HL-60/S4 treated with retinoic acid at 250 ng/mL for 4 days and 3 days (cell line): Measurements from ENCODE around the gene UBTD1.
"Not testable (repeated sequence)": the region's sequence is repeated elsewhere in the genome, so short reads cannot be mapped to it uniquely, and the experiment has no call there.

Source experiments
- in situ Hi-C: fragments of 300-500 bp; cut with MboI; formaldehyde crosslinking; loops from 2 replicates; pipeline ENCODE4 v1.7.0; 2022; ENCODE audit warnings: low sequenced_read_pairs

UBTD1 gene

GRCh38 chr10:97498841-97499560, at the start of gene UBTD1:
TSS of gene UBTD1 (plus strand) at chr10:97498924. CDS start at chr10:97499204, 280 bp downstream.
- in situ Hi-C loops = no loop called here

DNA sequence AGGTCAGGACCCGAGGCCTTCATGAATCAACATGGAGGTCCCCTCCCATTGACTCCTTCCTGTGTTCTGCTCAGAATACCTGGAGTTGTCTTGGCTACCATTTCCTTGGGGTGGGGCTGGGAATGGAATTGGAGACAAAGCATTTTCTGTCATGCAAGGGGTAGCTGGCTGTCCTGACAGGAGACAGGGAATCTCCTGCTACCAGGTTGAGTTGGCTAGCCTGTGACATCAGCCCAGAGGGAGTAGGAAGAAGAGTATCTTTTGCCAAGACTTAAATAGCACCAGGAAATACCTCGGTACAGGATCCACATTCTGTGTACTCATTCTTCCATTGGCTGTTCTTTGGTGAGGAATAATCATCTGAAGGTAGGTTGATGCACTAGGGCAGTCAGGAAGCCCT, 47.9 kb upstream of the UBTD1 start:
- in situ Hi-C loops = no loop called here

GRCh38 chr10:97451605-97452004, 47.1 kb upstream of the UBTD1 start:
- in situ Hi-C loops = no loop called here

DNA sequence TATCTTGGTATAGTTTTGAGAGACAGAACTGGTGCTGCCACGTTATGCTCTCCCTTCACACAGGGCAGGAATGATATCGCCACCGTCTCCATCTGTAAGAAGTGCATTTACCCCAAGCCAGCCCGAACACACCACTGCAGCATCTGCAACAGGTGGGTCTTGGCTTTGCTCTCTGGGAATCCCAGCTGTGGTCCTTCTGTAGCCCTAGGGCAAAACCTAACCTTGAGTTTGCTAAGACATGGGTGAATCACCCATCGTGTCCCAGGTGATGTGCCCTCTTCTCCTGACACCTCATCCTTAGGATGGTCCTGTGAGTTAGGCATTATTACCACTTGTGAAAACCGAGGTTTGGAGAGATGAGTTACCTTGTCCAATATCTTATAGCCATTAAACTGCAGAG, 46.4 kb upstream of the UBTD1 start:
- in situ Hi-C loops = no loop called here

- in situ Hi-C loops = no loop called here
These were observed 44.2 kb upstream of the UBTD1 start for GRCh38 chr10:97454330-97455036.

GRCh38 chr10:97456034-97456685, 42.6 kb upstream of the UBTD1 start:
- in situ Hi-C loops = no loop called here

GRCh38 chr10:97456686-97457065, 42.0 kb upstream of the UBTD1 start:
- in situ Hi-C loops = no loop called here

GRCh38 chr10:97459111-97459510, 39.6 kb upstream of the UBTD1 start:
- in situ Hi-C loops = no loop called here

GRCh38 chr10:97459933-97460332, 38.8 kb upstream of the UBTD1 start:
- in situ Hi-C loops = no loop called here

DNA sequence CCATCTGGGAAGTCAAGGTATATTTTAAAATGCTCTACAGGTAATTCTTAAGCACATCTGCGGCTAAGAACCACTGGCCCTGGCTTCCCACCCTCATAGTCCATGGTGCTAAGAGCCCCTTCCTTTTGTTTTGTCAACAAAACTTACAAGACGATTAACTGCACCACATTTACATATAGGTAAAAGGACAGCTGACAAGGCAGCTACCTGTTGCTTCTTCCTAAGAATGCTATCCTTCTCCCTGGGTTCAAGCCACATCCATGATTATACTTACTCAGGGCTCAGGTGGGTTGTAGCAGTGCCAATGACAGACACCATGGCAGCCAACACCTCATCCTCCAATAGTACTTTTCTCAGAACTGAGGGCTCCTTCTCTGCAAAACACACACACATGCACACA, 36.4 kb upstream of the UBTD1 start:
- in situ Hi-C loops = no loop called here

DNA sequence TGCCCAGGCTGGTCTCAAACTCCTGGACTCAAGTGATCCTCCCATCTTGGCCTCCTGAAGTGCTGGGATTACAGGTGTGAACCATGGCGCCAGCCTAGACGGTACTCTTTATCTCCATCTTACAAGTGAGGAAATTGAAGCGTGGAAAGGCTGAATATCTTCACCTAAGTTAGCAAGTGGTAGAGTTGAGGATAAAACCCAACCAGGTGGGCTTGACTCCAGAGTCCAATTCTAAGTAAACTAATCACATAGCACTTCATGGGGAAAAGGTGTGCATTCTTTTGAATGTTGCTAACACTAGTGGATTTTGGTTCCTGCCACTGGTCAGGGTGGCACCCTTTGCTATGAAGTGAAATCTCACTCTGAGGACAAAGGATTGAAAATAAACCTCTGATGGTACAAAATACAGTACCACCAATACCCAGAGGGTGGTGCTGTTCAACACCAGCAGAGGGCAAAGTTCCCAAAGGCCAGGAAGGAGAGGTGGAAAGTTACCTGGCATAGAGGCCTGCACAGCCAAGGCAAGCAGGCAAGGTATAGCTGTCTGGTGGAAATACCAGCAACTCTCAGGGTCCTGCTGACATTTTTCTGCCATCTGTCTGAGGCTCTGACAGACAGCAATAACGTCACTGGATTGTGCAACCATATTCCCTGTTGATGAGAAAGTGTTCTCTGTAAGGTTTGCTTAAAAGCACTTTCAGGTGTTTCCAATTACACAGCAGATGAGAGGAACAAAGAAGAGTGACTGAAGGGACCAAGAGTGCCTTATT, 35.2 kb upstream of the UBTD1 start:
- in situ Hi-C loops = no loop called here

- in situ Hi-C loops = no loop called here
These were observed 34.5 kb upstream of the UBTD1 start for GRCh38 chr10:97464226-97464625.

GRCh38 chr10:97465982-97466381, 32.7 kb upstream of the UBTD1 start:
- in situ Hi-C loops = no loop called here

- in situ Hi-C loops = no loop called here
These were observed 32.0 kb upstream of the UBTD1 start for GRCh38 chr10:97466755-97467154.

- in situ Hi-C loops = no loop called here
These were observed 30.6 kb upstream of the UBTD1 start for GRCh38 chr10:97468162-97468561.

- in situ Hi-C loops = not testable (repeated sequence)
These were observed 29.9 kb upstream of the UBTD1 start for GRCh38 chr10:97468781-97469180.

- in situ Hi-C loops = no loop called here
These were observed 23.8 kb upstream of the UBTD1 start for GRCh38 chr10:97474918-97475317.

DNA sequence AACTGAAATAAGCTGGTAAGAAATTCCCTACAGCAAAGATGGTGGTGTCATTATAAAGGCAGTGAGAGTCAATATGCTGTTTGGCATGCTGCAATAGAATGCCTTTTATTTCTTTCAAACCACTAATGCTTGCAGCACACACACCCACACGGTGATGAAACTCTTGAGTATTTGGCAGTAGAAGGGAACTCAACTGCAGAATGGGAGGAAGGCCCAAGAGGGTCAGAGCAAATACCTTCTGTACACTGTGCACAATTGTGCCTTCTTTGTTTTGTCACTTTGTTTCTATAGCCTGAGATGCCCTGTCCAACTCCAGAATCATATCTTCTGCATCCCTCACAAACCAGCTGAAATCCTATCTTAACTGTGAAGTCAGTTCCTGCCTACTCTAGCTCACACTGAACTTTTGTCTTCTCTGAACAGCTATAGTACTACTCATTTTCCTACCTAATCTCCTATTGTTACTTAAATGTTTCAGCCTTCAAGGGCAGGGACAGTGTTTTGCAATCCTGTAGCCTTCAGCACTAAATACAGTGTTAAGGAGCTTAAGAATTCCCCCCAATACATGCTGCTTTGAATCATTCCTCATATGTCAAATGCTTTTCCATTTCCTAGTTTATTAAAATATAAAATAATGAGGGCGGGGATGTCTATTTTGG, 22.7 kb upstream of the UBTD1 start:
- in situ Hi-C loops = no loop called here

- in situ Hi-C loops = not testable (repeated sequence)
These were observed 19.3 kb upstream of the UBTD1 start for GRCh38 chr10:97479410-97479809.

- in situ Hi-C loops = no loop called here
These were observed 18.8 kb upstream of the UBTD1 start for GRCh38 chr10:97479939-97480338.

DNA sequence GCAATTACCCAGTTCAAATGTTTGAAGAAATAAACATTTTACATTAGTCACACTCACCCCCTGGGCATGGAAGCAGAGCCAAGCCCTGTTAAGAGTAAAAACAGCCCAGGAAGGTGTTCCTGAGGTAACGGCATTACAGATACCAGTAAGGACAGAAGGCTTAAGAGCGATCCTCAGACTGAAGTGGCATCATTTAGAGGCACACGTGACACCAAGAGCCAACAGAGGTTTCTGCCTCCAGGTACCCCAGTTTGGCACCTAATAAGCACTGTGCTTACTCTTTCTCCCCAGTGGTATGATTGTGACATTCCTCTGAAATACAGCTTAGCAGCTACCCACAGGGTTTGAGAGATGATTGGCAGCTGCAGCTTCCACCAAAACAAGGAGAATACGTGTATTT, 17.7 kb upstream of the UBTD1 start:
- in situ Hi-C loops = no loop called here
